Mucosa of gallbladder (tissue), 1 donor: ENCODE data around the gene CAVIN3. TPM values are rescaled to one million over a fixed set of nuclear protein-coding genes. Genes with fewer than 3 reads are reported as not detected.

Experiments
- DNase-seq: peaks from one replicate; pipeline ENCODE4 v3.0.0-alpha.2; 2020; ENCODE audit warnings: low spot score
- total RNA-seq: library from RNA; stranded (reverse); gene quantifications from one replicate; pipeline ENCODE4 v1.2.1, GENCODE V29; 2021
- donor health status: DM: no; HTN: no; CAD: no.

Gene CAVIN3
- total RNA-seq, 1 donor from 2014 or later = 16.3 TPM

DNA sequence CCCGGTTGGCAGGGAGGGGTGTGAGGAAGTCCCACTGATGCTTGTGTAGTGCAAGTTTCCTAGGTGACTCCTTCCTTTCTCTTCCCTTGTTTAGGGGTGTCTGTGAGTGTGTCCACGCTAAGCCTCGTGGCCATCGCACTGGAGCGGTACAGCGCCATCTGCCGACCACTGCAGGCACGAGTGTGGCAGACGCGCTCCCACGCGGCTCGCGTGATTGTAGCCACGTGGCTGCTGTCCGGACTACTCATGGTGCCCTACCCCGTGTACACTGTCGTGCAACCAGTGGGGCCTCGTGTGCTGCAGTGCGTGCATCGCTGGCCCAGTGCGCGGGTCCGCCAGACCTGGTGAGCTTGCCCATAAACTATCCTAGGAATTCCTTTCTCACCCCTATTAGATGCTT lies 50.3 kb downstream of the CAVIN3 start:
- DNase-seq = no peak

Other genes with a start within 250 kb of the CAVIN3 start
- not detected for gene OR56B4, start 212.8 kb downstream of the CAVIN3 start, total RNA-seq
- not detected for gene OR52B2, start 150.2 kb downstream of the CAVIN3 start, total RNA-seq
- gene OR52W1, start 121.3 kb downstream of the CAVIN3 start, total RNA-seq = not detected
- not detected for gene C11orf42, start 114.9 kb downstream of the CAVIN3 start, total RNA-seq
- 65.4 TPM for gene FHIP1B, start 85.9 kb downstream of the CAVIN3 start, total RNA-seq
- 0.26 TPM for gene CNGA4, start 81.4 kb downstream of the CAVIN3 start, total RNA-seq
- gene CCKBR, start 60.7 kb downstream of the CAVIN3 start, total RNA-seq = 0.55 TPM
- gene SMPD1, start 70.0 kb upstream of the CAVIN3 start, total RNA-seq = 69.7 TPM
- 45.1 TPM for gene APBB1, start 98.6 kb upstream of the CAVIN3 start, total RNA-seq
- 5.2 TPM for gene HPX, start 120.5 kb upstream of the CAVIN3 start, total RNA-seq
- 43.0 TPM for gene TRIM3, start 153.4 kb upstream of the CAVIN3 start, total RNA-seq
- gene ARFIP2, start 160.8 kb upstream of the CAVIN3 start, total RNA-seq = 52.5 TPM
- gene TIMM10B, start 161.0 kb upstream of the CAVIN3 start, total RNA-seq = 53.9 TPM
- 8.8 TPM for gene DNHD1, start 176.8 kb upstream of the CAVIN3 start, total RNA-seq